DOHH2 (cell line): Measurements from ENCODE around the gene ZSWIM5.

ENCODE experiments used
- EZH2phosphoT487 ChIP-seq: fragments of 200-600 bp; sonication (generic); IDR thresholded peaks from 2 replicates; pipeline ENCODE4 v1.6.1; 2017; ENCODE audit warnings: borderline replicate concordance, mild to moderate bottlenecking, antibody characterized with exemption, low read length, moderate library complexity, mixed read lengths
- TF ChIP-seq, protein P1 (sequence below): fragments of 200-600 bp; sonication (generic); IDR thresholded peaks from one replicate; pipeline ENCODE4 v1.5.1; 2014; ENCODE audit warnings: antibody characterized with exemption, mild to moderate bottlenecking, low read depth, low read length; ENCODE audit not compliant: poor library complexity, severe bottlenecking

DNA sequence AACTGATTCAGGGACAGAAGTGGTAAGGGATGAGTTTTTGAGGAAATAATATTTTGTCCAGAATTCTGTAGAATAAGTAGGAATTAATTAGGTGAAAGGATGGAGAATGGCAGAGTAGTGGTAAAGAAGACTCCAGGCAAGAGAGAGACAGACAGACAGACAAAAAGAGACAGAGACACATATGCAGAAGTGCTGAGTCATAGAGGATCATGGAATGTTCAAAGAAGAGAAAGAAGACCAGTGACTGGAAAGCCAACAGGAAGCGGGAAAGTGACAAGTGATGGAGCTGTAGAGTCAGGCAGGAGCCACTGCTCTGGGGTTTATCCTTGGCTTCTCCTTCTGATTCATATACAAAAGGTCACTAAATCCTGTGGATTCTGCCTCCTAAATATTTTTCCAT, 108.5 kb downstream of the ZSWIM5 start:
- TF ChIP-seq, protein P1, sequence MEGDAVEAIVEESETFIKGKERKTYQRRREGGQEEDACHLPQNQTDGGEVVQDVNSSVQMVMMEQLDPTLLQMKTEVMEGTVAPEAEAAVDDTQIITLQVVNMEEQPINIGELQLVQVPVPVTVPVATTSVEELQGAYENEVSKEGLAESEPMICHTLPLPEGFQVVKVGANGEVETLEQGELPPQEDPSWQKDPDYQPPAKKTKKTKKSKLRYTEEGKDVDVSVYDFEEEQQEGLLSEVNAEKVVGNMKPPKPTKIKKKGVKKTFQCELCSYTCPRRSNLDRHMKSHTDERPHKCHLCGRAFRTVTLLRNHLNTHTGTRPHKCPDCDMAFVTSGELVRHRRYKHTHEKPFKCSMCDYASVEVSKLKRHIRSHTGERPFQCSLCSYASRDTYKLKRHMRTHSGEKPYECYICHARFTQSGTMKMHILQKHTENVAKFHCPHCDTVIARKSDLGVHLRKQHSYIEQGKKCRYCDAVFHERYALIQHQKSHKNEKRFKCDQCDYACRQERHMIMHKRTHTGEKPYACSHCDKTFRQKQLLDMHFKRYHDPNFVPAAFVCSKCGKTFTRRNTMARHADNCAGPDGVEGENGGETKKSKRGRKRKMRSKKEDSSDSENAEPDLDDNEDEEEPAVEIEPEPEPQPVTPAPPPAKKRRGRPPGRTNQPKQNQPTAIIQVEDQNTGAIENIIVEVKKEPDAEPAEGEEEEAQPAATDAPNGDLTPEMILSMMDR = no peak
- no peak for TF ChIP-seq EZH2phosphoT487
